Measurements from ENCODE around the gene BRF1. TPM values are rescaled to one million over a fixed set of nuclear protein-coding genes. Genes with fewer than 3 reads are reported as not detected.

The BRF1 gene
- 31.1 and 51.7 TPM in 2 replicates for total RNA-seq

GRCh38 chr14:105300542-105301102, at the start of gene BRF1:
Gene BRF1, minus strand, starts transcription at chr14:105301001. Its CDS starts 372 bp downstream, at chr14:105300629.

GRCh38 chr14:105314287-105315200, 13.7 kb upstream of the BRF1 start, which contains the start of gene PACS2:
Gene PACS2, plus strand, starts transcription at chr14:105314748. Its CDS starts 171 bp downstream, at chr14:105314919.

GRCh38 chr14:105248368-105249181, 52.2 kb downstream of the BRF1 start, which contains the start of gene BTBD6:
Gene BTBD6, plus strand, starts transcription at chr14:105248533. Its CDS starts 179 bp downstream, at chr14:105248712.

GRCh38 chr14:105180592-105181548, 119.9 kb downstream of the BRF1 start, which contains the start of gene NUDT14:
Gene NUDT14, minus strand, starts transcription at chr14:105181312. Its CDS starts 103 bp downstream, at chr14:105181209.

GRCh38 chr14:105168496-105168978, 132.3 kb downstream of the BRF1 start, which contains the start of gene JAG2:
Gene JAG2, minus strand, starts transcription at chr14:105168776. Its CDS starts 356 bp downstream, at chr14:105168420.

Other genes starting within 250 kb of the BRF1 start
- gene GPR132, start 235.6 kb downstream of the BRF1 start, total RNA-seq = under 0.01 TPM in 2 replicates
- 65.9 and 197 TPM in 2 replicates for gene JAG2, start 132.2 kb downstream of the BRF1 start, total RNA-seq
- 61.8 and 63.4 TPM in 2 replicates for gene NUDT14, start 119.7 kb downstream of the BRF1 start, total RNA-seq
- 51.5 and 56.8 TPM in 2 replicates for gene BTBD6, start 52.5 kb downstream of the BRF1 start, total RNA-seq
- 37.9 and 78.4 TPM in 2 replicates for gene PACS2, start 13.7 kb upstream of the BRF1 start, total RNA-seq
- gene TEX22, start 97.5 kb upstream of the BRF1 start, total RNA-seq = under 0.01 and 0.06 TPM in 2 replicates
- gene MTA1, start 118.8 kb upstream of the BRF1 start, total RNA-seq = 32.5 and 62.4 TPM in 2 replicates
- gene CRIP2, start 173.8 kb upstream of the BRF1 start, total RNA-seq = 195 and 200 TPM in 2 replicates
- gene CRIP1, start 185.9 kb upstream of the BRF1 start, total RNA-seq = 0.25 and 4.5 TPM in 2 replicates
- 9.9 and 18.8 TPM in 2 replicates for gene TEDC1, start 190.2 kb upstream of the BRF1 start, total RNA-seq
- 3.7 and 6.7 TPM in 2 replicates for gene TMEM121, start 225.6 kb upstream of the BRF1 start, total RNA-seq

Data from bladder microvascular endothelial cell (primary cell).